ENCODE data around the gene CDH23. TPM values are rescaled to one million over a fixed set of nuclear protein-coding genes. Genes with fewer than 3 reads are reported as not detected.
A peak's percentile ranks its signal among the peaks of the same experiment; 100 is the strongest.

Gene CDH23
- total and polyA plus RNA-seq, 10 of the 15 experiments (the other 5 are each of a cell fraction or from before 2014, with no cell fraction given): 0.09 to 0.40 (median 0.15) TPM; not detected in 1

DNA sequence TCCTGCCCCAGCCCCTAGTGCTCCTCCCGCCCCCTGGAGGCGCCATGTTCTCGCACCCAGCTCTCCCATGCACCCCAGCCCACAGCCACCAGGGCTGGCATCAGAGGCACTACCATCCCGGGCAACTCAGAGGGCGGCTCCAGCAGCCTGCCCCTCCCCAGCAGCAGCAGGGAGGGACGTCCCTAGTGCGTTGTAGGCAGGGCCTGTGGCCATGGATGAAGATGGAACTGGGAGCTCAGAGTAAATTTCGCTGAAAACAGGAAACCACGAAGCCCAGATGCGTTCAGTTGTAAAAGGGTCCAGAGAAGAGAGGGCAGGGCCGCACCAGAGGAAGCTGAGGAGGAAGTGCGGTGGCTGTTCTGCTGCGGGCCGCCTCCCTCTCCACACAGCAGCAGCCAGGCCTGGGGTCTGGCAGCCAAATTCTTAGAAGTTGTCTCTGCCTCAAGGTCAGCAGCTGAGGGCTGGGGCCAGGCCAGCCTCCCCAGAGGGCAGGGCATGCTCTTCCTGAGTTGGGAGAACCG lies 352.0 kb downstream of the CDH23 start (continued):
- TF ChIP-seq, protein P1, sequence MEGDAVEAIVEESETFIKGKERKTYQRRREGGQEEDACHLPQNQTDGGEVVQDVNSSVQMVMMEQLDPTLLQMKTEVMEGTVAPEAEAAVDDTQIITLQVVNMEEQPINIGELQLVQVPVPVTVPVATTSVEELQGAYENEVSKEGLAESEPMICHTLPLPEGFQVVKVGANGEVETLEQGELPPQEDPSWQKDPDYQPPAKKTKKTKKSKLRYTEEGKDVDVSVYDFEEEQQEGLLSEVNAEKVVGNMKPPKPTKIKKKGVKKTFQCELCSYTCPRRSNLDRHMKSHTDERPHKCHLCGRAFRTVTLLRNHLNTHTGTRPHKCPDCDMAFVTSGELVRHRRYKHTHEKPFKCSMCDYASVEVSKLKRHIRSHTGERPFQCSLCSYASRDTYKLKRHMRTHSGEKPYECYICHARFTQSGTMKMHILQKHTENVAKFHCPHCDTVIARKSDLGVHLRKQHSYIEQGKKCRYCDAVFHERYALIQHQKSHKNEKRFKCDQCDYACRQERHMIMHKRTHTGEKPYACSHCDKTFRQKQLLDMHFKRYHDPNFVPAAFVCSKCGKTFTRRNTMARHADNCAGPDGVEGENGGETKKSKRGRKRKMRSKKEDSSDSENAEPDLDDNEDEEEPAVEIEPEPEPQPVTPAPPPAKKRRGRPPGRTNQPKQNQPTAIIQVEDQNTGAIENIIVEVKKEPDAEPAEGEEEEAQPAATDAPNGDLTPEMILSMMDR (IDR thresholded peaks at IDR 0.05 in 2 of 3, conservative IDR thresholded peaks at IDR 0.05 in 1 of 3; ENCODE audit: control insufficient read depth in 2 of 3, extremely low read depth in 1 of 3, insufficient read depth in 1 of 3, low read depth in 3 of 3, low read length in 3 of 3): peak in 1 of 3 experiments; percentile 15; a peak in 1 of 6 replicates
- TF ChIP-seq RFX5 (IDR thresholded peaks at IDR 0.05; ENCODE audit: low read depth, low read length): no peak
- no peak for TF ChIP-seq NR2C1 (IDR thresholded peaks at IDR 0.05)
- no peak for TF ChIP-seq DPF2 (IDR thresholded peaks at IDR 0.05)
- no peak for TF ChIP-seq SMARCA5 (IDR thresholded peaks at IDR 0.05)

DNA sequence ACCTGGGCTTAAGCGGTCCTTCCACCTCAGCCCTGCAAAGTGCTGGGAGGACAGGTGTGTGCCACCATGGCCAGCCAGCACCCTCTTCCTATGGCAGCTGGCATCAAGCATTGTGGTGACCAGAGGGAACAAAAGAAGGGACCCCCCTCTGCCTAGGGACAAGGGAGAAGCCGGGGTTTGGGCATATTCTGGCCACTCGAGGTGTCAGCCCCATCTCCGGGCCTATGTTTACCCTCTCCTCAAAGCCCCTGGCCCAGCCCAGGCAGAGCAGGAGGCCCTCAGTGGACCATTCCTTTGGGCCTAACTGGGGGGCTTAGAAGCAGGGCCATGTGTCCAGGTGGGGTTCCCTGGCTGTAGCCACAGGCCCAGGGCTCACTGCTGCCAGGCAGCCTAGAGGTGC lies 352.7 kb downstream of the CDH23 start:
- 96% methylated on average over 4 of the region's 4 CpGs for WGBS (ENCODE audit: insufficient coverage, insufficient replicate concordance, low lambda C conversion rate, missing lambda C conversion rate)
- Histone ChIP-seq H2AFZ (ENCODE audit: control insufficient read depth, low read depth, low read length) (no peak overlapping the region), H4K20me1 (ENCODE audit: control insufficient read depth, insufficient read depth) (no peaks in the 10 kb centered on the region), H3K4me1 (ENCODE audit: control insufficient read depth, insufficient read depth, low read length) (peaks cover 56% of the 10 kb centered on the region), H3K79me2 (ENCODE audit: control insufficient read depth, insufficient read depth, low read length) (no peaks in the 10 kb centered on the region), H3K4me3 (no peak overlapping the region), H3K4me2 (ENCODE audit: control insufficient read depth, insufficient read depth) (no peak overlapping the region), H3K9ac (ENCODE audit: control insufficient read depth, insufficient read depth, low read length) (peak overlapping the region; percentile 54), H3K9me3 (replicated peaks; ENCODE audit: control insufficient read depth, insufficient read depth, low read length) (no peaks in the 10 kb centered on the region), H3K27ac (ENCODE audit: control insufficient read depth, insufficient read depth) (peak overlapping the region; percentile 77), H3K27me3 (replicated peaks in 1 of 2; ENCODE audit: control insufficient read depth in 2 of 2, insufficient read depth in 2 of 2, low read length in 1 of 2) (no peaks in the 10 kb centered on the region), H3K36me3 (ENCODE audit: control insufficient read depth in 2 of 2, insufficient read depth in 2 of 2, low read length in 1 of 2) (peaks cover 0 to 2% of the 10 kb centered on the region in 2 experiments; a peak in 1 of 4 replicates)
- CTCF ChIA-PET: interaction anchor here (0.6 to 2.1 kb wide), 3 partner anchors 24 to 56 kb away, joined by 3 to 8 read pairs (median 3); partner anchors contain the start of gene VSIR
- DNase-seq (ENCODE audit: low read depth, low spot score) (no peak), FAIRE-seq (no peak), ATAC-seq (no peak)
- intact Hi-C loops (cut with micrococcal nuclease; ENCODE audit: unreplicated experiment): loop anchor here (2.0 kb wide), 1 partner anchor 19 kb away; no protein-coding TSS in a partner anchor
- POLR2A ChIA-PET: interaction anchor here (1.5 to 2.5 kb wide), 3 partner anchors 9 to 24 kb away, joined by 6 to 10 read pairs (median 9); partner anchors contain the start of gene VSIR
- SMC1A ChIA-PET (ENCODE audit: uncharacterized antibody, unreplicated experiment): interaction anchor here (1.1 to 1.4 kb wide), 2 partner anchors 17 to 18 kb away, joined by 4 to 5 read pairs; no protein-coding TSS in a partner anchor
- no TSS peak for BruUV-seq (replicated peaks)
- in situ Hi-C loops (cut with MboI): no loop called here
- RAD21 ChIA-PET (ENCODE audit: unreplicated experiment): interaction anchor here (1.4 to 2.5 kb wide), 2 partner anchors 14 to 19 kb away, joined by 3 to 6 read pairs; no protein-coding TSS in a partner anchor
- no peak for TF ChIP-seq NRF1 (conservative IDR thresholded peaks at IDR 0.05; ENCODE audit: low read depth, low read length)
- TF ChIP-seq POLR2AphosphoS5 (IDR thresholded peaks at IDR 0.05; ENCODE audit: low read length): no peak
- TF ChIP-seq NFYA (IDR thresholded peaks at IDR 0.05; ENCODE audit: borderline replicate concordance, low read depth, low read length): no peak
- TF ChIP-seq NFYB (IDR thresholded peaks at IDR 0.05; ENCODE audit: insufficient read depth, low read depth, low read length): no peak
- TF ChIP-seq, protein P2, sequence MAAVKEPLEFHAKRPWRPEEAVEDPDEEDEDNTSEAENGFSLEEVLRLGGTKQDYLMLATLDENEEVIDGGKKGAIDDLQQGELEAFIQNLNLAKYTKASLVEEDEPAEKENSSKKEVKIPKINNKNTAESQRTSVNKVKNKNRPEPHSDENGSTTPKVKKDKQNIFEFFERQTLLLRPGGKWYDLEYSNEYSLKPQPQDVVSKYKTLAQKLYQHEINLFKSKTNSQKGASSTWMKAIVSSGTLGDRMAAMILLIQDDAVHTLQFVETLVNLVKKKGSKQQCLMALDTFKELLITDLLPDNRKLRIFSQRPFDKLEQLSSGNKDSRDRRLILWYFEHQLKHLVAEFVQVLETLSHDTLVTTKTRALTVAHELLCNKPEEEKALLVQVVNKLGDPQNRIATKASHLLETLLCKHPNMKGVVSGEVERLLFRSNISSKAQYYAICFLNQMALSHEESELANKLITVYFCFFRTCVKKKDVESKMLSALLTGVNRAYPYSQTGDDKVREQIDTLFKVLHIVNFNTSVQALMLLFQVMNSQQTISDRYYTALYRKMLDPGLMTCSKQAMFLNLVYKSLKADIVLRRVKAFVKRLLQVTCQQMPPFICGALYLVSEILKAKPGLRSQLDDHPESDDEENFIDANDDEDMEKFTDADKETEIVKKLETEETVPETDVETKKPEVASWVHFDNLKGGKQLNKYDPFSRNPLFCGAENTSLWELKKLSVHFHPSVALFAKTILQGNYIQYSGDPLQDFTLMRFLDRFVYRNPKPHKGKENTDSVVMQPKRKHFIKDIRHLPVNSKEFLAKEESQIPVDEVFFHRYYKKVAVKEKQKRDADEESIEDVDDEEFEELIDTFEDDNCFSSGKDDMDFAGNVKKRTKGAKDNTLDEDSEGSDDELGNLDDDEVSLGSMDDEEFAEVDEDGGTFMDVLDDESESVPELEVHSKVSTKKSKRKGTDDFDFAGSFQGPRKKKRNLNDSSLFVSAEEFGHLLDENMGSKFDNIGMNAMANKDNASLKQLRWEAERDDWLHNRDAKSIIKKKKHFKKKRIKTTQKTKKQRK (IDR thresholded peaks at IDR 0.05; ENCODE audit: low read depth, low read length): no peak
- no peak for TF ChIP-seq GABPA (IDR thresholded peaks at IDR 0.05; ENCODE audit: low read depth)

All from GM12878 (cell line).